ENCODE measurements around the gene NNMT.

The NNMT gene

DNA sequence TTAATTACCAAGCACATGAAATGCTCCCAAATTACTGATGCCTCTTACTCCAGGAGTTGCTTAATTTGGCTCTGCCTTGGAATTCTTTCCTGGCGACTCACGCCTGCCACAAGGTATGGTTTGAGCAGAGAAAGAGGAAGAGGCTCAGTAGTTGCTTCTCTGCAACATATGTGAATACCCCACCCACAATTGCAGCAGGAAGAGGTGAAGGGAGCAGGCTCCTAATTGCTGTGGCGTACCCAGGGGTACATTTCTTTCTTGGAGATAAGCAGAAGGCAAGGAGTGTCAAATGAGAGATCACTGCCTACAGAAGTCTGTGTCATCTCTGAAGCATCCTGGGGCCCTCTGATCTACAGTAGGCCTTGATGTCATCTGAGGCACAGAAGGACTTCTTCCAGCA, 10.6 kb upstream of the NNMT start:
- DNase-seq: no peak

DNA sequence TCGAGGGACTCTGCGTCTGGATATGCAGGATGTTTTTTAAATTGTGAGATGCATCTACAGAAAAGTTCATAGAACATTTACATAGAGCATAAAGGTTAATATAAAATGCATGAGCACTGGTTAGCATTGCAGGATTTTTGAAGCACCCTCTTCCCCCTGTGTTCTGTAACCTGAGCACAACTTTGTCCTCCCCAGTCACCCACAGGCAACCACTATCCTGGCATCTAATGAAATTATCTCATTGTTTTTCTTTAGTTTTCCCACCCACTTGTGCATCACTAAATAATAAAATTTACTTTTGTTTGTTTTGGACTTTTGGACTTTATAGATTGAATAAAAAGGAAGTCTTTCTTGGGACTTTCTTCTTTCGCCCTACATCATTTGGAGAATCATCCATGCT, 10.0 kb upstream of the NNMT start:
- DNase-seq: no peak

DNA sequence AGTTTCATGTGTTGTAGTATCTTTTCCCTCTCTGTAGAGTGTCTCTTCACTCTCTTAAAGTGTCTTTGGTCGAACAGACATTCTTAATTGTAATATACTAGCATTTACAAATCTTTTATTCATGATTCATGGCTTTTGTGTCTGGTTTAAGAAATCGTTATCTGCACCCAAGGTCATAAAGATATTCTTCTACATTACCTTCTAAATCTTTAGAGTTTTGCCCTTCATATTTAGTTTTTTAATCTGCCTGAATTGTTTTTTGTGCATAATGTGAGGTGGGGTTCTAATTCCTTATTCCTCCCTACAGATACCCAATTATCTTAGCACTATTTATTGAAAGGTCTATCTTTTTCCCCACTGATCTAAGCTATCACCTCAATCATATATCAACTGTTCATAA, 9.0 kb upstream of the NNMT start:
- DNase-seq: no peak

DNA sequence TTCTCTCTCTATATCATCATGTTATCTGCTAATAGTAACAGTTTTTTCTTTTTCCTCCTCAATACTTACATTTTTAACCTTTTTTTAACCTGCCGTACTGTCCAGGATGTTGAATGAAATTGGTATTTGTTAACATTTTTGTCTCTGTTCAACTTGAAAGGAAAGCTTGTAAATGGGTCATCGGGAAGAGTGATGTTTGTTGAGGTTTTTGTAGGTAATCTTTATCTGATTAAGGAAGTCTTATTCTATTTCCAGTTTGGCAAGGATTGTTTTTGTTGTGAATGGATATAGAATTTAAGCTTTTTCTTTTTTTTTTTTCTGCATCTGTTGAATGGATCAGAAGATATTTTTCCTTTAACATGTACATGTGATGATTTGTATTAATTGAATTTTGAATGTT, 8.1 kb upstream of the NNMT start:
- no peak for DNase-seq

DNA sequence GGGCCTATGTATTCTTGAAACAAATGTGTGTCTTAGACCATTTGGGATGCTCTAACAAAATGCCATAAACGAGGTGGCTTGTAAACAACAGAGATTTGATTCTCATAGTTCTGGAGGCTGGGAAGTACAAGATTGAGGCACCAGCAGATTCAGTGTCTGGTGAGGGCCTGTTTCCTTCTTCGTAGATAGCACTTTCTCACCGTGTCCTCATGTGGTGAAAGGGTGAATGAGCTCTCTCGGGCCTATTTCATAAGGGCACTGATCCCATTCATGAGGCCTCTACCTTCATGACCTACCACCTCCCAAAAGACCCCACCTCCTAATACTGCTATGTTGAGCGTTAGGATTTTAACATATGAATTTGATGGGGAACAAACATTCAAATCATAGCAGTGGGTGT, 6.4 kb upstream of the NNMT start:
- DNase-seq: no peak

DNA sequence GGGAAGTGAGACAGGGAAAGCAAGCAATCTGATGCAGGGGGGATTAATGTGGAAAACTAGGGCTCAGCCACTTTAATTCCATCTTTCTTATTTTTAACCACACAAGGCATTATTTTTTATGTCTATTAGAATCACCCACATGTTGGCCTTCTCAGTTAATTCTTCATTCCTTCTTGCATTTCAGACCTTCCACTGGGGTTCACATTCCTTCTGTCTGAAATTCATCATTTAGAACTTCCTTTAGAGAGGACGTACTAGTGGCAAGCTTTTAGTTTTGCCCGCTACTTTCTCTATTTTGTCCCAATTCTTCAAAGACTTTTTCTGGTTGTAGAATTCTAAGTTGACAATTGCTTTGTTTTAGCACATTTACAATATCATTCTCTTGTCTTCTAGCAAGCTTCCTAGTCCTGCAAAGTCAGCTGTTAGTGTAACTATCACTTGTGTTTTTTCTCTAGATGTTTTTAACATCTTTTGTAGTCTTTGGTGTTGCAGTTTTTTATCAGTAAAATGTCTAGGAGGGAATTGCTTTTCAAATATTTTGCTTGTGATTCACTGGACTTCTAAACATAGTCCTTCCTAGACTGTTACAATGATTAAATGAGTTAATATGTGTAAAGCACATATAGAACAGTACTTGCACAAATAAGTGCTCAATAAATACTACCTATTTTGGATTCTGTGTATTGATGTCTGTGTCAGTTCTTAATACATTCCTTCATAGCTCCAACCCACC, 5.5 kb upstream of the NNMT start:
- no peak for DNase-seq

DNA sequence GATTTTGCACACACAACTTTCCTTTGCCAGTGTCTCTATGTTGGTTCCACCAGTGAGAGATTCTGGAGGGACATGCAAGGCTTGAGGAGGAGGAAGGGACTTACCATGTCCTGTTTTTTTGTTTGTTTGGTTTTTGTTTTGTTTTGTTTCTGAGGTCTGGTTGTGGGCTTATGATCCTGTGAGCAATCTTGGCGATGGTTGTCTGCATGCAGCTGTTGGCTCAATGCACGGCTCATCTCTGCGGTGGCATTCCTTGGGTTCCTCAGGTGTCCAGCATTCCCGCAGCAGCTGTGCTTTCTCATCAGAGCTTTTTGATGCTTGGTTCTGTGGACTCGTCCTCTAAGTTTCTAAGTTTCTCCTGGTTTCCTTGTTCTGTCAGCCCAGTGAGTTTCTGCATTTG, 4.8 kb upstream of the NNMT start:
- no peak for DNase-seq

DNA sequence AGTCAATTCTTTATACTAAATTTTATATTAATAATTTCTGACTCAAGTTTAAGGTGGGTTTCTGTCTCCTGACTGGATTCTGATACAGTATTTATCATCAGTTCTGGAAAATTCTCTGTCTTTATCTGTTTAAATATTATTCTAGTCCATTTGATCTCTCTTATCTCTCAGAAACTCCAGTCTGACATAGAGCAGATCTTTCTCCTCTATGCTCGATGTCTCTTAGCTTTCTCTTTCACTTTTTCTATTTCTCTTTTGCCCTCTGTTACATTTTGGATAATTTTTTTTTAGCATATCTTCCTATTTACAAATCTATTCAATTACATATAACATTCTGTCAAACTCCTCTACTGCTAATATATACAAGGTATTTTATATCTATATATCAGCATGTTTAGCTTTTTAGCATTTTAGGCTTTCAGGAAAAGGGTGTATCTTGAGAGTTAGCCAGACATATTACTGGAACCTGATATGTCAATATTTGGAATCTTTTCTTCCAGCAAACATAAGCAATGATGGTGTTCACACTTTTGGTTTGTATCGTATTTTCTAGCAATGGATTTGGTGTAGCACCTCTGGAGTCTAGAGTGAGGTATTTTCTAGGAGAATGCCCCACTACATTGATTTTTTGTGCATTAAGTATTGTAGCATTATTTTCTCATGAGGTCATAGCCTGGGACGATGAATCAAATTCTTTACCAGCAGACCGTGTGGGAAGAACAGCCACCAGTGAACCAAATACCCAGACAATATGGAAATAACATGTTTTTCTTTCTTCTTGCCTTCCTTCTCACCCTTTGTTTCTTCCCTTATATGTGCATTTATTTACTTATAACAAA, 4.1 kb upstream of the NNMT start:
- DNase-seq: no peak

DNA sequence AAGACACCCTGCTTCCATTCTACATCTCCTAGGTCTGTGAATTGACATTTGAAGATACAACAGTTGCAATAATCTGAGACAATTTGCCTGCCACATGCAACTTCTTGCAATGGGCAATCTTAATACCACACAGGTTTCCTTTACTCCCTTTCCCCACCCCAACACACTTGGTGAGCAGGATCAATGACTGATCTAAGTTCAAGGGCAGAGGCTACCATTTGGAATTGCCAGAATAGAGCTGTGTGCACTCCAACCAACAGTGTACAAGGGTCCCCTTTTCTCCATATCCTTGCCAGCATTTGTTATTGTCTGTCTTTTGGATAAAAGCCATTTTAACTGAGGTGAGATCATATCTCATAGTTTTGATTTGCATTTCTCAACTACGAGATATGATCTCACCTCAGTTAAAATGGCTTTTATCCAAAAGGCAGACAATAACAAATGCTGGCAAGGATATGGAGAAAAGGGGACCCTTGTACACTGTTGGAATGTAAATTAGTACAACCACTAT, 2.9 kb upstream of the NNMT start:
- DNase-seq: no peak

DNA sequence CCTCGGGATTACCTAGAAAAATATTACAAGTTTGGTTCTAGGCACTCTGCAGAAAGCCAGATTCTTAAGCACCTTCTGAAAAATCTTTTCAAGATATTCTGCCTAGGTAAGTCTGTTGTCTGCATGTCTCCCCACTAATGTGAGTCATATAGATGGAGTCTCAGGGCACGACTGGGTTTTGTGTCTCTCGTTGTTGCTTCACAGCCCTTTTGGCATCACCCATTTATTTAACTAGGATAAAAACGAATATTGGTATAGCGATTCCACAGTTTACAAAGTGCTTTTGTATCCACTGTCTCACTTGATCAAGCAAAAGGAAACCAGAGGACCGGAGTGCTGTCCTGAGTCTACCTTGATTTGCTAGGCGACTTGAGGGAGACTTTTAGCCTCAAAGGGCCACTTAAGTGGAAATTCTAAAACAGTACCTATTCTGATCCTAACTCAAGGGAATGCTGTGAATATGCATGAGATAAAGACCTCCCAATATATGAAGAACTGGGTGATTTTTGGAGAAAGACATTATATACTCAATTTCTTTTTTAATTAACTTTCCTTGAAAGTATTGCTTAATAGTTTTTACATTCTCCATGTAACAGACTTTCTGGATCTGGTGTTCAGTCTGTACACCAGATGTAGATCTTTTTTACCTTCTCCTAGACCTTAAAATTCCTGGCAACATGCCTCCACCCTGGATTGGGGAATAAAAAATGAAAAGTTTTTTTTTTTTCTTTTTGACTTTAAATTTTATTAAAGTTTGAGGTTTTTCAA, 590 bp downstream of the NNMT start:
- no peak for DNase-seq

DNA sequence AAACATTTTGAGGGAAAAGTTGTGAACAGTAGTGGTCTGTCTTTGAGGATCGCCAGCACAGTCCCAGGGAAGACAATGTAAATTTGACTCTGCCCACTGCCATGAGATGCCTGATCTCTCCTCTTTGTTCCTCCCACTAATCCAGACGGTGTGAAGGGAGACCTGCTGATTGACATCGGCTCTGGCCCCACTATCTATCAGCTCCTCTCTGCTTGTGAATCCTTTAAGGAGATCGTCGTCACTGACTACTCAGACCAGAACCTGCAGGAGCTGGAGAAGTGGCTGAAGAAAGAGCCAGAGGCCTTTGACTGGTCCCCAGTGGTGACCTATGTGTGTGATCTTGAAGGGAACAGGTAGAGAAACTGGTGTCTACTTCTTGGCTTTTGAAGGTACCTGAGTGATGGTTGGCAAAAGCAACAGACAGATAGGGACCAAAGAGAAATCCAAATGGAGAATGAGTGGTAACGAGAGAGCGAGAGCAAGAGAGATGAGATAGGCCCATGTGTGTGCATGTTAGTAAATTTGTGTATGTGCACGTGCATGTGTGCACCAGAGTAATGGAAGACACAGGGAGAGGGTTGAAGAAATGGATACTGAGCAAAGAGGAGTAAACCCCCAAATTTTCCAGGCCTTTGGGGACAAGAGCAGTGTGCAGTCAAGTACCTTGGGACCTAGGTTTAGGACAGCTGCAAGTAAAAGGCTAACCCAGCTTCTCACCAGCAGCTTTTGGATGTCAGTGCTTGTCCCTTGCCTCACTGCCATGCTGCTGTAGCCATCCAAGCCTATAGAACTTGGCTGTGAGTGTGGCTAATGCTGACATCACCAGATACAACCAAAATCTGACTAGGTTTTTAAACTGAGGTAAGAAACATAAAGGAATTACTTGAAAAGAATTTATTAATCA, 1.9 kb downstream of the NNMT start:
- DNase-seq: no peak

DNA sequence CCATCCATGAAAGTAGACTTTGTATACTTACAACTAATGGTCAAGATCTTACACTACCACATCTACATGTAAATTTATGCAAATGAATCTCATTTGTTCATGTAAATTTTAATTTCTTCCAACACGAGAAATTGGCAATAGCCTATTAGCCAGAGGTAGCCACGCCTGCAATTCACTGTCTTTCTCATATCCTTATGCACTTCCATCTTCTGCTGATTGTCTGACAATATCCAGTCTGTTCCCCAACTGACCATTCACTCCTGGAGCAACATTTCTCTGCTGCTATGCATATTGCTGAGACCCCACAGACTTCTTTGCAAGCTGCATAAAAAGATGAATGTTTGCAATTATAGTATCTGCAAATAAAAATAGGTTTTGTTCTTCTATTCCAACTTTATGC, 2.5 kb downstream of the NNMT start:
- no peak for DNase-seq

DNA sequence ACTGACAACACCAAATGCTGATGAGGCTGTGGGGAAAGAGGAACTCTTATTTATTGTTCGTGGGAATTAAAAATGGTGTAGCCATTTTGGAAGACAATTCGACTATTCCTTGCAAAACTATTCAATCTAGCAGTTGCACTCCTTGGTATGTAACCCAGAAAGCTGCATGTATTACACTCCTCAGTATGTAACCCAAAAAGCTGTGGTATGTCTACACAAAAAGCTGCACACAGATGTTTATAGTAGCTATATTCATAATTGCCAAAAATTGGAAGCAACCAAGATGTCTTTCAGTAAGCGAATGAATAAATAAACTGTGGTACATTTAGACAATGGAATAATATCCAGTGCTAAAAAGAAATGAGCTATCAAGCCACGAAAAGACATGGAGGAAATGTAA, 4.9 kb downstream of the NNMT start:
- no peak for DNase-seq

DNA sequence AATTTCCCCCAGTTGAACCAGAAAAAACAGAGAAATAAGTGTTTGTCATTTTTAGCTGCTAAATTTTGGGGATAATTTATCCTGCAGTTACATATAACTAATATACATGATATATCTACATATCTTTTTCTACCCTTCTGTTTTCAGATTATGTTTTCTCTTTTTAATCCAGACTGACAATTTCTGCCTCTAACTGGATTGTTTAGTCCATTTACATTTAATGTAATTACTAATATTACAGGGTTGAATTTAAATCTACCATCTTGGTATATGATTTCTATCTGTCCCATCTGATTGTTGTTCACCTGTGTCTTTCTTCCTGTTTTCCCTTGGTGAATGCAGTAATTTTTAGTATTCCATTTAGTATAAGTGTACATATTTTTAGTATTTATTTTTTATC, 5.7 kb downstream of the NNMT start:
- no peak for DNase-seq

DNA sequence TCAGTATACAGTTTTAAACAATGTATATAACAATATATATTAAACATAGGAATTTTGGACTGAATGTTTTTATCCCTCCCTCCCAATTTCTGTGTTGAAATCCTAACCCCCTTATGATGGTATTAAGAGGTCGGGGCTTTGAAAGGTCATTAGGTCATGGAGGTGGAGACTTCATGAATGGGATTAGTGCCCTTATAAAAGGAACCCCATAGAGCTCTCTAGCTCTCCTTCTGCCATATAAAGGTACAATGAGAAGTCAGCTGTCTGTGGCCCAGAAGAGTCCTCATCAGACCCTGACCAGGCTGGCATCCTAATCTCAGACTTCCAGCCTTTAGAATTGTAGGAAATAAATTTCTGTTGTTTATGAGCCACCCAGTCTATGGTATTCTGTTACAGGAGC, 6.5 kb downstream of the NNMT start:
- no peak for DNase-seq

DNA sequence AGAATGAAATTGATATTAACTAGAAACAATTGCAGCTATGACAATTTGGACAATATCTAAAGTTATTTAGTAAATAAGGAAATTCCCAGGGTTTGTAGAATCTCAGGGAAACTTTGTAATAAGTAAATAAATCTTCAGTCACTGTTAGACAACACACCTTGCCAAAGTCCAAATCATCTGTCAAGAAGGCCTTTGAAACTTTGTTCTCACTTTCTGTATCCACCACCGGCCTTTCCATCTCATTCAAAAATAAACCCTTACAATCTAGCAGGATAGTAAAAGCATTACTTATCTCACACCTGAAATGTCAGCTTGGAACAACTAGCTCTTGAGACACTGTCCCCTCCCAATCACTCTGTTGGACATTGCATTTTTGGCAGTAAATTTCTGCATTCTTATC, 7.9 kb downstream of the NNMT start:
- no peak for DNase-seq

DNA sequence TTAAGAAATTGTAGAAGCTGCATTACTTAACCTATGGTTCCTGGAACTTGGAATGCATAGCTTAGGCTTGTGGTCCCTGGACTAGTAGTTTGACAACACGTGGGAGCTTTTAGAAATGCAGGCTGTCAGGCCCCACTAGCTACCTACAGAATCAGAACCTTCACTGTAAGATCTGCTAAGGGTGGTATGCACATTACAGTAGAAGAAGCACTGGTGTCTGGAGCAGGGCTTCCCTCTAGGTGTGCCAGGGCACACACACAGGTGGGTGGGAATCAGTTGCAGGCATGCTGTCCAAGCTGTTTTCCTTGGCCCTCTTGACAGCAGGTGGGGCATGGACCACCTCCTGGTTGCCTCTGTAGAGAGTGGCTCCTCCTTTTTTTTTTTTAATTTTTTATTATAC, 8.8 kb downstream of the NNMT start:
- DNase-seq: no peak

DNA sequence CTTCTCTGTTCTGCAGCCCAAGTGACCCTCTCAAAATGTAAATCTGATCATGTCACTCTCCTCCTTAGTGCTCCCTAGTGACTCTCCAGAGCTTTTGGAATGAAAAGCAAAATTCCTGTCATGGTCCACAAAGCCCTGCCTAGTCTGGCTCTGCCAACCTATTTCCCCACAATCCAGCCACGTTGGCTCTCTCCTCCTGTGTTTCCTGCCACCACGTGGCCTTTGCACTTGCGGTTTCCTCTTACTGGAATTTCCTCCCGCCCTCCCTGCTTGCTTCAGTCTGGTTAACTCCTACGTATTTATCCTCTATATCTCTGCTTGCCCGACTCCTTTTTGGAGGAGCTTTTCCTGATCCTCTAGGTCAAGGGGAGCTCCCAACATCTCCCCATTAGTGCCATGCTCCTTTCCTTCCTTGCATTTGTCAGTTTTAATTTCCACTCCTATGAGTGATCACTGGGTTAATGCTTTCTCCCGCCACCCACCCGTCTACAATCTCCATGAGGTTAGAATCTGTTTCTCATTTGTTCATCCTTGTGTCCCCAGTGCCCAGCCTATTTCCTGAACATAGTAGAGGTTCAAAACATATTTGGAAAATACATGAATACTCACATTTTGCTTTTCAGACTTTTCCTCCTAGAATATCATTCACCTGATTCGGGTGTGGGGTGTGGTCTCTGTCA, 11.5 kb downstream of the NNMT start:
- no peak for DNase-seq

DNA sequence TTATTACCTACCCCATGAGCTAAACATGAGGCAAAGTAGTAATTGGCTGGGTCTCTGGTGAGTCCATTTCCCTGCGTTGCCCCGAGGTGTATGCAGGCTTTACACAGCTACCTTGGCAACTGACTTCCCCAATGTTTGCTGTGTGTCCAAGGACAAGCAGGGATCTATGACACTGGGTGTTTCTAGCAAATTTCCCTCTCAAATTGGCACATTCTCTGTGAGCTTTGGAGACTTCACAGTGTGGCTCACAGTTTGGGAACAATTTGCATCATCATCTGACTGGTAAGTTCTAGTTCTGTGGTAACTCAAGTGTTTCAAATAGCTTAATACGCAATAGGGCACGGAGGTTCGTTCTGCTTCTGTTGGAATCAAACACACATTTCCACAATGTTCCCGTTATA, 12.5 kb downstream of the NNMT start:
- no peak for DNase-seq

DNA sequence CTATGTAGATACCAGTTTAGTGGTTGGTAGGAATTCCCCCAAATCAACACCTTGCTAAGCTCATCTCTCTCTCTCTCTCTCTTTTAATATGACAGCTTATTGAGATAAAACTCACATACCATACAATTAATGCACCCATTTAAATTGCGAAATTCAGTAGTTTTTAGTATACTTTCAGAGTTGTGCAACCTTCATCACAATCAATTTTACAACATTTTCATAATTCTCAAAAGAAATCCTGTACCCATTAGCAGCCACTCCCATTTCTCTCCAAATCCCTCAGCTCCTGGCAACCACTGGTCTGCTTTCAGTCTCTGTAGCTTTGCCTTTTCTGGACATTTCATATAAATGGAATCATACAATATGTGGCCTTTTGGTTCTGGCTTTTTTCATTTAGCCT, 13.3 kb downstream of the NNMT start:
- no peak for DNase-seq

DNA sequence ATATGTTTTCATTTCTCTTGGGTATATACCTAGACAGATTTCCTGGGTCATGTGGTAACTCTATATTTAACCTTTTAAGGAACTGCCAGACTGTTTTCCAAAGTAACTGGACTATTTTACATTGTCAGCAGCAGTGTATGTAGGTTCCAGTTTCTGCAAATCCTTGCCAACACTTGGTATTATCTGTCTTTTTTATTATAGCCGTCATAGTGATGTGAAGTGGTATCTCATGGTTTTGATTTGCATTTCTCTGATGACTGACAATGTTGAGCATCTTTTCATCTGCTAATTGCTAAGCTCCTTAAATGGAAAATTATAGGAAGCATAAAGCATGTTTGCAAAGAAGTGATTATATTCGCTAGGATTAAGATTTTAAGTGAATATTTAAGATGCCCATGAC, 13.9 kb downstream of the NNMT start:
- no peak for DNase-seq

DNA sequence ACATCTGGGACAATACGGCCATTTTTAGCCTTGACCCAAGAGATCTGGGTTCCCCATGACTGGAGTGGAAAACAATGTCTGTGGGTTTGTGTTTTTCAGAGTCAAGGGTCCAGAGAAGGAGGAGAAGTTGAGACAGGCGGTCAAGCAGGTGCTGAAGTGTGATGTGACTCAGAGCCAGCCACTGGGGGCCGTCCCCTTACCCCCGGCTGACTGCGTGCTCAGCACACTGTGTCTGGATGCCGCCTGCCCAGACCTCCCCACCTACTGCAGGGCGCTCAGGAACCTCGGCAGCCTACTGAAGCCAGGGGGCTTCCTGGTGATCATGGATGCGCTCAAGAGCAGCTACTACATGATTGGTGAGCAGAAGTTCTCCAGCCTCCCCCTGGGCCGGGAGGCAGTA, 15.7 kb downstream of the NNMT start:
- DNase-seq: no peak

All from hippocampal formation (tissue), 2 donors.